Pancreas (tissue), 10 donors: ENCODE results near the gene UNC50. TPM values are rescaled to one million over a fixed set of nuclear protein-coding genes. Genes with fewer than 3 reads are reported as not detected.

Source experiments
- ATAC-seq, 4 donors: fragments of 200-7000 bp; cut with Tn5 transposase; one replicate each; pipeline versions ENCODE4 v1.8.0 to v1.9.1; 2020; ENCODE audit warnings: mild to moderate bottlenecking in 4 of 4, moderate library complexity in 4 of 4
- DNase-seq, 6 donors: peaks; one replicate each; pipeline ENCODE4 v3.0.0-alpha.2; 2020
- FAIRE-seq: peaks from 2 replicates; lab custom pipeline; 2012; peaks lifted over from hg19 to GRCh38; lab: Jason Lieb, UNC
- H3K27ac ChIP-seq, 4 donors: fragments of 200-600 bp; sonication (generic); 1 replicate in 3 of 4; 2 replicates in 1 of 4; pipeline versions ENCODE4 v1.5.0 to v1.8.0; 2020
- H3K27me3 ChIP-seq, 4 donors: fragments of 200-600 bp; one replicate each; pipeline ENCODE4 v1.8.0; 2021
- H3K36me3 ChIP-seq, 3 donors: fragments of 200-600 bp; sonication (generic) in 1 of 3; one replicate each; pipeline versions ENCODE4 v1.5.0 to v1.8.0; 2020 to 2021
- H3K4me1 ChIP-seq, 3 donors: fragments of 200-600 bp; one replicate each; pipeline ENCODE4 v1.8.0; 2021
- H3K4me3 ChIP-seq, 4 donors: fragments of 200-600 bp; sonication (generic) in 2 of 4; one replicate each; pipeline versions ENCODE4 v1.5.0 to v1.8.0; 2020 to 2021
- H3K9me3 ChIP-seq, 4 donors: fragments of 200-600 bp; one replicate each; pipeline ENCODE4 v1.8.0; 2021
- CTCF ChIP-seq, 4 donors: fragments of 200-600 bp; sonication (generic) in 3 of 4; IDR thresholded peaks; one replicate each; pipeline versions ENCODE4 v1.5.0 to v1.8.0; 2021; ENCODE audit warnings: antibody characterized with exemption in 4 of 4
- WGBS, 2 donors: extraction: QIAGEN DNeasy Blood & Tissue Kit; methylation state at CpG; one replicate each; pipeline ENCODE4 v1.1.7; 2013; 5-methylcytosine and 5-hydroxymethylcytosine counted together
- intact Hi-C, 3 donors: fragments of 100-400 bp; cut with DNase I; formaldehyde crosslinking; loops; one replicate each; pipeline versions ENCODE4 v1.11.1 to v1.14.2; 2022
- polyA plus RNA-seq, 2 donors: library from polyadenylated mRNA; stranded (reverse); fragments of 200-250 nt; gene quantifications; one replicate each; pipeline ENCODE4 v1.2.3, GENCODE V29; 2013
- total RNA-seq, 6 donors: library from RNA; stranded (reverse); fragmentation: NEBNext Ultra II Directional in 4 of 6; extraction: Animal tissue kit (Norgen Biotek cat#: 25700) in 4 of 6; gene quantifications; one replicate each; pipeline versions ENCODE4 v1.2.1 to v1.2.4, GENCODE V29; 2021 to 2023
- donor health status: healthy with polysubstance abuse.
- donor health status: DM: no; HTN: no; CAD: no; lungs with moderate emphysema.
- donor health status: DM: no; HTN: no; CAD: no.
- donor health status: control.
- donor health status: control.
- donor health status: Bipolar disorder and iron deficiency.
- donor health status: DM: yes; HTN: yes; CAD: no.
- donor health status: DM: no; HTN: no; CAD: no.
- donor health status: DM: no; HTN: no; CAD: no.
- donor health status: DM: yes; HTN: yes; CAD: no.

The UNC50 gene
- total and polyA plus RNA-seq, 8 donors, result 11.9 to 38.1 (median 17.6) TPM

- FAIRE-seq, result no peak
- intact Hi-C loops, result no loop called here
- WGBS, 2 donors, result 75 to 80% methylated on average over 7 of the region's 7 CpGs
- no peak for DNase-seq
- Histone ChIP-seq H3K4me3 (no peak overlapping the region), H3K27ac (no peak overlapping the region), H3K27me3 (no peaks in the 10 kb centered on the region), H3K4me1 (no peaks in the 10 kb centered on the region), H3K9me3 (no peaks in the 10 kb centered on the region), H3K36me3 (peaks cover 0 to 10% (median 0%) of the 10 kb centered on the region in 3 donors)
- TF ChIP-seq CTCF (IDR thresholded peaks at IDR 0.05), result no peak
- no peak for ATAC-seq
These were observed 28.5 kb upstream of the UNC50 start for GRCh38 chr2:98579926-98580325.

GRCh38 chr2:98580656-98581284 lies 27.6 kb upstream of the UNC50 start:
- Histone ChIP-seq H3K4me1 (no peaks in the 10 kb centered on the region), H3K9me3 (no peaks in the 10 kb centered on the region), H3K36me3 (peaks cover 0 to 10% (median 0%) of the 10 kb centered on the region in 3 donors), H3K27ac (no peak overlapping the region), H3K27me3 (no peaks in the 10 kb centered on the region), H3K4me3 (no peak overlapping the region)
- TF ChIP-seq CTCF (IDR thresholded peaks at IDR 0.05), result no peak
- FAIRE-seq (no peak), DNase-seq (no peak), ATAC-seq (no peak)
- WGBS, 2 donors, result 90 to 96% methylated on average over 10 of the region's 10 CpGs
- intact Hi-C loops, result no loop called here

GRCh38 chr2:98582523-98582922 lies 25.9 kb upstream of the UNC50 start:
- intact Hi-C loops, result no loop called here
- ATAC-seq (no peak), FAIRE-seq (no peak), DNase-seq (no peak)
- Histone ChIP-seq H3K4me3 (no peak overlapping the region), H3K27ac (no peak overlapping the region), H3K4me1 (no peaks in the 10 kb centered on the region), H3K36me3 (peaks cover 0 to 10% (median 0%) of the 10 kb centered on the region in 3 donors), H3K27me3 (no peaks in the 10 kb centered on the region), H3K9me3 (no peaks in the 10 kb centered on the region)
- 90 to 91% methylated on average over 9 of the region's 9 CpGs for WGBS, 2 donors
- TF ChIP-seq CTCF (IDR thresholded peaks at IDR 0.05), result no peak

GRCh38 chr2:98583276-98583675 lies 25.1 kb upstream of the UNC50 start:
- Histone ChIP-seq H3K4me1 (no peaks in the 10 kb centered on the region), H3K27me3 (no peaks in the 10 kb centered on the region), H3K27ac (no peak overlapping the region), H3K4me3 (no peak overlapping the region), H3K9me3 (no peaks in the 10 kb centered on the region), H3K36me3 (peaks cover 0 to 10% (median 0%) of the 10 kb centered on the region in 3 donors)
- intact Hi-C loops, result no loop called here
- DNase-seq, result no peak
- 90 to 96% methylated on average over 7 of the region's 7 CpGs for WGBS, 2 donors
- no peak for ATAC-seq
- no peak for TF ChIP-seq CTCF (IDR thresholded peaks at IDR 0.05)
- FAIRE-seq, result no peak
